Psoas muscle (tissue), 8 donors: Measurements from ENCODE around the gene USP11. TPM values are rescaled to one million over a fixed set of nuclear protein-coding genes. Genes with fewer than 3 reads are reported as not detected.

Experiments
- ATAC-seq, 4 donors: fragments of 200-7000 bp; cut with Tn5 transposase; one replicate each; pipeline ENCODE4 v1.9.1; 2020; ENCODE audit warnings: moderate library complexity in 3 of 4, mild to moderate bottlenecking in 2 of 4
- DNase-seq, 2 donors: peaks; one replicate each; pipeline ENCODE4 v3.0.0-alpha.2; 2020
- H3K27ac ChIP-seq: fragments of 200-600 bp; one replicate; pipeline ENCODE4 v1.8.0; 2022
- H3K27me3 ChIP-seq, 3 donors: fragments of 200-600 bp in 1 of 3; one replicate each; pipeline versions ENCODE4 v1.6.1 to v1.8.0; 2013 to 2022; ENCODE audit warnings: low read length in 2 of 3, mild to moderate bottlenecking in 2 of 3, moderate library complexity in 1 of 3; ENCODE audit not compliant: insufficient read depth in 3 of 3
- H3K36me3 ChIP-seq, 2 donors: fragments of 200-600 bp in 1 of 2; one replicate each; pipeline versions ENCODE4 v1.6.1 to v1.8.0; 2013 to 2022; ENCODE audit warnings: low read depth in 1 of 2, mild to moderate bottlenecking in 1 of 2, moderate library complexity in 1 of 2; ENCODE audit not compliant: insufficient read depth in 1 of 2
- H3K4me1 ChIP-seq: fragments of 200-600 bp; one replicate; pipeline ENCODE4 v1.8.0; 2022
- H3K4me3 ChIP-seq: fragments of 200-600 bp; one replicate; pipeline ENCODE4 v1.8.0; 2022; ENCODE audit warnings: mild to moderate bottlenecking
- H3K9me3 ChIP-seq: fragments of 200-600 bp; one replicate; pipeline ENCODE4 v1.8.0; 2022
- WGBS, 3 donors: extraction: QIAGEN DNeasy Blood & Tissue Kit; methylation state at CpG; one replicate each; pipeline versions ENCODE4 v1.1.6 to v1.1.7; 2013; 5-methylcytosine and 5-hydroxymethylcytosine counted together
- intact Hi-C, 2 donors: fragments of 100-400 bp; cut with DNase I; formaldehyde crosslinking; loops; one replicate each; pipeline versions ENCODE4 v1.11.0 to v1.14.2; 2022
- polyA plus RNA-seq, 3 donors: library from polyadenylated mRNA; stranded (reverse); fragments of 200-250 nt; gene quantifications; one replicate each; pipeline ENCODE4 v1.2.3, GENCODE V29; 2013
- total RNA-seq, 4 donors: library from RNA; stranded (reverse); fragmentation: NEBNext Ultra II Directional in 2 of 4; extraction: Animal tissue kit (Norgen Biotek cat#: 25700) in 2 of 4; gene quantifications; one replicate each; pipeline versions ENCODE4 v1.2.1 to v1.2.4, GENCODE V29; 2021 to 2023
- TF ChIP-seq, protein P1 (sequence below): fragments of 200-600 bp; IDR thresholded peaks from one replicate; pipeline ENCODE4 v1.8.0; 2022; ENCODE audit warnings: antibody characterized with exemption
- donor health status: healthy with polysubstance abuse.
- donor health status: DM: no; HTN: no; CAD: no; lungs with moderate emphysema.
- donor health status: Bipolar disorder and iron deficiency.
- donor health status: healthy.
- donor health status: DM: yes; HTN: yes; CAD: no.
- donor health status: DM: no; HTN: no; CAD: no.
- donor health status: DM: no; HTN: no; CAD: no.
- donor health status: DM: yes; HTN: yes; CAD: no.

The USP11 gene
- total and polyA plus RNA-seq, 7 donors = 16.1 to 50.7 (median 30.7) TPM

DNA sequence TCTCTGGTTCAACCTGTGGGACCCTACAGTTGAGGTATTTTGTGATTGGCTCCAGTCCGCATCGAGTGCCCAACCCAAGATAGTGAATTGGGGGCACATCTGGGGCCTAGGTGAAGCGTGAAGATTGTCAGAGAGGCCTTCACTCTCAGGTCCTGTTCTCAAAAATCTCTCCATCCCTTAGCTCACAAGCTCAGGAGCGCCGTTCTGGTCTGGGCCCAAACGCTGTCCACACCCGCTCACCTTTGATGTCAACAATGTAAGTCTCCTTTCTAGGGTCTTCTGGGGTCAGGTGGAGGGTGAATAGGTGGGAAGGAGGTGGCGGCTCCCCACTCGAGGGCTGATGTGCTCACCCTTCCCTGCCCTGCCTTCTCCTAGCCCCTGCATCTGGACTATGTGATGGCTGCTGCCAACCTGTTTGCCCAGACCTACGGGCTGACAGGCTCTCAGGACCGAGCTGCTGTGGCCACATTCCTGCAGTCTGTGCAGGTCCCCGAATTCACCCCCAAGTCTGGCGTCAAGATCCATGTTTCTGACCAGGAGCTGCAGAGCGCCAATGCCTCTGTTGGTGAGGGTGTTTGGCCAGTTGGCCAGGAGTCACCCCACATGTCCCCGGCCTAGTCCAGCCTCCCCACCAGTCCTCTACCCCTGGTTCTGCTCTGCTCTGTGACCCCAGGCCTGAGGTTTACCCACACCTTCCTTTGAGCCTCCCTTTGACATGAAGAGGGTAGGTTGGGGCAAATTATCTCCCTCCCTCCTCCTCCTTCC lies 22.0 kb upstream of the USP11 start:
- Histone ChIP-seq H3K27ac (no peak overlapping the region), H3K27me3 (no peaks in the 10 kb centered on the region), H3K4me1 (peaks cover 3% of the 10 kb centered on the region), H3K36me3 (peaks cover 15 to 100% of the 10 kb centered on the region in 2 donors), H3K9me3 (no peaks in the 10 kb centered on the region), H3K4me3 (no peak overlapping the region)
- no peak for ATAC-seq
- intact Hi-C loops = no loop called here
- TF ChIP-seq, protein P1, sequence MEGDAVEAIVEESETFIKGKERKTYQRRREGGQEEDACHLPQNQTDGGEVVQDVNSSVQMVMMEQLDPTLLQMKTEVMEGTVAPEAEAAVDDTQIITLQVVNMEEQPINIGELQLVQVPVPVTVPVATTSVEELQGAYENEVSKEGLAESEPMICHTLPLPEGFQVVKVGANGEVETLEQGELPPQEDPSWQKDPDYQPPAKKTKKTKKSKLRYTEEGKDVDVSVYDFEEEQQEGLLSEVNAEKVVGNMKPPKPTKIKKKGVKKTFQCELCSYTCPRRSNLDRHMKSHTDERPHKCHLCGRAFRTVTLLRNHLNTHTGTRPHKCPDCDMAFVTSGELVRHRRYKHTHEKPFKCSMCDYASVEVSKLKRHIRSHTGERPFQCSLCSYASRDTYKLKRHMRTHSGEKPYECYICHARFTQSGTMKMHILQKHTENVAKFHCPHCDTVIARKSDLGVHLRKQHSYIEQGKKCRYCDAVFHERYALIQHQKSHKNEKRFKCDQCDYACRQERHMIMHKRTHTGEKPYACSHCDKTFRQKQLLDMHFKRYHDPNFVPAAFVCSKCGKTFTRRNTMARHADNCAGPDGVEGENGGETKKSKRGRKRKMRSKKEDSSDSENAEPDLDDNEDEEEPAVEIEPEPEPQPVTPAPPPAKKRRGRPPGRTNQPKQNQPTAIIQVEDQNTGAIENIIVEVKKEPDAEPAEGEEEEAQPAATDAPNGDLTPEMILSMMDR = no peak
- WGBS, 3 donors = 88 to 95% (median 93%) methylated on average over 8 to 15 of the region's 15 CpGs
- peak in 1 of 2 donors; percentile 43 for DNase-seq

DNA sequence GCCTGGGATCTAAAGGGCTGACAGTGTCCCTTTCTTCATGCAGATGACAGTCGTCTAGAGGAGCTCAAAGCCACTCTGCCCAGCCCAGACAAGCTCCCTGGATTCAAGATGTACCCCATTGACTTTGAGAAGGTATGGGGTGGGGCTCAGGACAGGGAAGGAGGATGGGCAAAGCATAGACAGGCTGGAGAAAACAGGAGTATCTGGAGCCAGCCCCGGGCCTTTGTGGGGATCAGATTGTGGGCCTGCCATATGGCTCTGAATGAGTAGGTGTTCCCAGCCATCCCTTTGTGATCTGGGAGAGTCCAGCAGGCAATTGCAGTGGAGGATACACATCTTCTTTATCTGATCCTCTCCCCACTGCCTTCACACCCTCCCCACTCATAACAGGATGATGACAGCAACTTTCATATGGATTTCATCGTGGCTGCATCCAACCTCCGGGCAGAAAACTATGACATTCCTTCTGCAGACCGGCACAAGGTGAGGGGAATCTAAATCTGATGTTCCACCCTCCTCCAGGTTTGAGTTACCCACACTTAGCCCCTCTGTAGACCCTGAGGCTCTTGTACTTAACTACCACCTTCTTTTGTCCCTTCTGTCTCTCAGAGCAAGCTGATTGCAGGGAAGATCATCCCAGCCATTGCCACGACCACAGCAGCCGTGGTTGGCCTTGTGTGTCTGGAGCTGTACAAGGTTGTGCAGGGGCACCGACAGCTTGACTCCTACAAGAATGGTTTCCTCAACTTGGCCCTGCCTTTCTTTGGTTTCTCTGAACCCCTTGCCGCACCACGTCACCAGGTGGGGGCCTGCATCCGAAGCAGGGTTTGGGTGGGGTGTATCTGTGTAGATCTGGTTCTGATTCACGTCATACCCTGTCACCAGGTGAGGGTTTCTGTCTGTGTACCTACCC lies 20.2 kb upstream of the USP11 start:
- H3K27ac ChIP-seq = no peak overlapping the region
- H3K4me3 ChIP-seq = no peak overlapping the region
- H3K27me3 ChIP-seq = no peaks in the 10 kb centered on the region
- TF ChIP-seq, protein P1 = no peak
- H3K9me3 ChIP-seq = no peaks in the 10 kb centered on the region
- intact Hi-C loops = no loop called here
- peaks cover 15 to 92% of the 10 kb centered on the region in 2 donors for H3K36me3 ChIP-seq
- ATAC-seq (no peak), DNase-seq (no peak)
- peaks cover 14% of the 10 kb centered on the region for H3K4me1 ChIP-seq
- WGBS, 3 donors = 86 to 92% (median 92%) methylated on average over 12 of the region's 12 CpGs

DNA sequence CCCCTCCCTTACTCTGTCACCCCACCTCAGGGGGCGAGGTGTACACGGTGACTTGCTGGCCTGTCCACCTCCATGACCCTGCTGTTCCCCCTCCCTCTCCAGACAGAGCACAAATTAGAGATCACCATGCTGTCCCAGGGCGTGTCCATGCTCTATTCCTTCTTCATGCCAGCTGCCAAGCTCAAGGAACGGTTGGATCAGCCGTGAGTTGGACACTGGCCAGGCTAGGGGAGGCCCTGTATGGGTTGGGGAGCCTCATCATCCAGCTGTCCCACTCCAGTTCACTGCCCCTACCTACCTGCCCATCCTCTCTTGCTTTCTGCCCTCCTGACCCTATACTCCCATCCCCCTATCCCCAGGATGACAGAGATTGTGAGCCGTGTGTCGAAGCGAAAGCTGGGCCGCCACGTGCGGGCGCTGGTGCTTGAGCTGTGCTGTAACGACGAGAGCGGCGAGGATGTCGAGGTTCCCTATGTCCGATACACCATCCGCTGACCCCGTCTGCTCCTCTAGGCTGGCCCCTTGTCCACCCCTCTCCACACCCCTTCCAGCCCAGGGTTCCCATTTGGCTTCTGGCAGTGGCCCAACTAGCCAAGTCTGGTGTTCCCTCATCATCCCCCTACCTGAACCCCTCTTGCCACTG lies 18.3 kb upstream of the USP11 start:
- peaks cover 15 to 73% of the 10 kb centered on the region in 2 donors for H3K36me3 ChIP-seq
- no peaks in the 10 kb centered on the region for H3K27me3 ChIP-seq
- 79 to 87% (median 86%) methylated on average over 20 of the region's 20 CpGs for WGBS, 3 donors
- TF ChIP-seq, protein P1 = no peak
- ATAC-seq (no peak), DNase-seq (no peak)
- no peak overlapping the region for H3K27ac ChIP-seq
- peaks cover 12% of the 10 kb centered on the region for H3K4me1 ChIP-seq
- H3K9me3 ChIP-seq = no peaks in the 10 kb centered on the region
- intact Hi-C loops = no loop called here
- no peak overlapping the region for H3K4me3 ChIP-seq

DNA sequence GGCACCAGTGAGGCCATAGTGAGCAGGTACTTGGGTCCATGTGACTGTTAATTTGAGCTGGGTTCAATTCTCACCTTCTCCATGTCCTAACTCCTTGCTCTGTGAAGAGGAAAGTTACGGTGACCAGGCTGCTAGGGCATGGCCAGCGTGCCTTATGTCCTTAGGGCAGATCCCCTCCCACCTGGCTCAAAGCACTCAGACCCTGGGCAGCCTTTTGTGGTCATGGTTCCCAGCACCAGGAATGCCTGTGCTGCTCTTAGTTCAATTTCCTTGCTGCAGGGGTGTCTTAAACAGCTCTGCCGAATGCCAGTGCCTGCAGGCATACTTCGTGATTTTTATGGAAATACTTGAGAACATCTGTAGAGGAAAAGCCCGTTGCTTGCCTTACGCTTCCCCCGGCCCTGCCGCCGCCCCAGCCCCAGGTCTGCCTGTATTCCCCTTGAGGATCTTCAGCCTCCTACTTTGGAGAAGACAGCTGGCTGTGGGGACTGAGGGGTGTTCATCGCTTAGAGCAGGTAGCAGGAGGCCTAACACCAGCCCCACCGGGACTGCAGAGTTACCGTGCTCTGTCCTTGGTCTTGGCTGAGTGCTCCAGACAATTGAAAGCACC lies 17.4 kb upstream of the USP11 start:
- ATAC-seq (no peak), DNase-seq (no peak)
- no peak overlapping the region for H3K4me3 ChIP-seq
- TF ChIP-seq, protein P1 = no peak
- intact Hi-C loops = no loop called here
- peaks cover 15 to 64% of the 10 kb centered on the region in 2 donors for H3K36me3 ChIP-seq
- 78 to 85% (median 79%) methylated on average over 12 of the region's 12 CpGs for WGBS, 3 donors
- no peak overlapping the region for H3K27ac ChIP-seq
- peaks cover 18% of the 10 kb centered on the region for H3K4me1 ChIP-seq
- H3K27me3 ChIP-seq = no peaks in the 10 kb centered on the region
- no peaks in the 10 kb centered on the region for H3K9me3 ChIP-seq
